Loucy (cell line): ENCODE data around the gene SH3PXD2A.

ENCODE experiments used
- CTCF ChIP-seq: fragments of 200-600 bp; sonication (generic); conservative IDR thresholded peaks from 2 replicates; pipeline ENCODE4 v1.5.1; 2014; ENCODE audit warnings: mild to moderate bottlenecking, antibody characterized with exemption, low read length
- EZH2phosphoT487 ChIP-seq: fragments of 200-600 bp; IDR thresholded peaks from 2 replicates; pipeline ENCODE4 v1.6.1; 2018; ENCODE audit warnings: antibody characterized with exemption, mild to moderate bottlenecking, moderate library complexity, borderline replicate concordance

GRCh38 chr10:103739039-103739764 is 116.2 kb downstream of the SH3PXD2A start:
- TF ChIP-seq EZH2phosphoT487 = no peak
- TF ChIP-seq CTCF = no peak
